Epithelial cell of esophagus (primary cell): ENCODE data around the gene VWC2.

Experiments
- DNase-seq: peaks from one replicate; pipeline ENCODE4 v3.0.0; 2010; ENCODE audit warnings: low read depth
- H3K4me3 ChIP-seq: 2 replicates; pipeline ENCODE4 v1.5.1; 2011; ENCODE audit warnings: mild to moderate bottlenecking, low read length, control low read depth
- TF ChIP-seq, protein P1 (sequence below): IDR thresholded peaks from 2 replicates; pipeline ENCODE4 v1.5.1; 2011; ENCODE audit warnings: low read depth, mild to moderate bottlenecking, low read length, control low read depth, inconsistent platforms; ENCODE audit not compliant: insufficient read depth; ENCODE audit errors: missing control alignments

VWC2 gene

DNA sequence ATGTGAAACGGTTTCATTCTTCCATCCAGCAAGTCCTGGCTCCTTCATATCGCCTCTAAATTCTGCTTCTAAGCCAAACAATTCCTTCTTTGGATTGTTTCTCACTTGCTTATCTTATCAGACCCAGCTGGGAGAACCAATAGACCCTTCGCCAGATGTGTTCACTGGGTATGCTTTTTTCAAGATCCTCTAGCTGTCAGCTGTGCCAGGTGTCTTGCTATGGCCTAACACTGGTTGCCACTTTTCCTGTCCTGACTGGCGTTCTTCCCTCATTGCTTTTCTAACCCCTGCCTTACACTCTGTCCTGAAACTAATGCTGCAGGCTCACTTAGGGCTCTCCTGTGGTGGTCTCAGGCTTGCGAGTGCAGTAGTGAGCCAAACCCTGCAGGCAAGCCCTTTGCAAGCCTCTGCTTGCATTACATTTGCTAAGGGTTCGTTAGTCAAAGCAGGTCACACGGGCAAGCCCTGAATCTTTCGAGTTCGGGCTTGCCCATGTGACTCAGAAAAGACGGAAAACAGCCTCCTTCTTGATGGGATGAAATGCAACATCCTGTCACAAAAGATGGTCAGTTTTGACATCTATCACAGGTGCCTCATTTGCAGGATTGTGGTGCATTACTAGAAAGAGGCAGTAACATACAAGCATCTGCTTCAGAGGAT is 92.8 kb downstream of the VWC2 start:
- no peak overlapping the region for H3K4me3 ChIP-seq
- TF ChIP-seq, protein P1, sequence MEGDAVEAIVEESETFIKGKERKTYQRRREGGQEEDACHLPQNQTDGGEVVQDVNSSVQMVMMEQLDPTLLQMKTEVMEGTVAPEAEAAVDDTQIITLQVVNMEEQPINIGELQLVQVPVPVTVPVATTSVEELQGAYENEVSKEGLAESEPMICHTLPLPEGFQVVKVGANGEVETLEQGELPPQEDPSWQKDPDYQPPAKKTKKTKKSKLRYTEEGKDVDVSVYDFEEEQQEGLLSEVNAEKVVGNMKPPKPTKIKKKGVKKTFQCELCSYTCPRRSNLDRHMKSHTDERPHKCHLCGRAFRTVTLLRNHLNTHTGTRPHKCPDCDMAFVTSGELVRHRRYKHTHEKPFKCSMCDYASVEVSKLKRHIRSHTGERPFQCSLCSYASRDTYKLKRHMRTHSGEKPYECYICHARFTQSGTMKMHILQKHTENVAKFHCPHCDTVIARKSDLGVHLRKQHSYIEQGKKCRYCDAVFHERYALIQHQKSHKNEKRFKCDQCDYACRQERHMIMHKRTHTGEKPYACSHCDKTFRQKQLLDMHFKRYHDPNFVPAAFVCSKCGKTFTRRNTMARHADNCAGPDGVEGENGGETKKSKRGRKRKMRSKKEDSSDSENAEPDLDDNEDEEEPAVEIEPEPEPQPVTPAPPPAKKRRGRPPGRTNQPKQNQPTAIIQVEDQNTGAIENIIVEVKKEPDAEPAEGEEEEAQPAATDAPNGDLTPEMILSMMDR, result no peak
- peak; percentile 95 for DNase-seq

DNA sequence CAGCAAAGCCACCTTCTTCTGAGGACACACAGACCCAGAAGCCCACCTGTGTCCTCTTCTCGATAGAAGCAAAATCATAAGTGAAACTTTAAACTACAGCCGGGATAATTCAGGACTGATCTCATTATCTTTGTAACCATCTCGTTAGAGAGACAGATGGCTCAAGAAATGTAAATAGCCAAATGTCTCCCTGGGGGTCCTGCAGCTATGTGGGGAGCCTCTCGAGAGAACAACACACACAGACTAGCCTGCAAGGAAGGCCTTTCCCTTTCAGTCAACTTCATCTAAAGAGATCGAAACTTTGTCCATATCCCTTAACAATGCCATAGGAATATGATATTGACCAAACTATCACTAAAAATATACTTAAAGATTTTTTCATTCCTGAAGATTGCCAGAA is 93.5 kb downstream of the VWC2 start:
- no peak overlapping the region for H3K4me3 ChIP-seq
- TF ChIP-seq, protein P1, result no peak
- DNase-seq, result no peak

DNA sequence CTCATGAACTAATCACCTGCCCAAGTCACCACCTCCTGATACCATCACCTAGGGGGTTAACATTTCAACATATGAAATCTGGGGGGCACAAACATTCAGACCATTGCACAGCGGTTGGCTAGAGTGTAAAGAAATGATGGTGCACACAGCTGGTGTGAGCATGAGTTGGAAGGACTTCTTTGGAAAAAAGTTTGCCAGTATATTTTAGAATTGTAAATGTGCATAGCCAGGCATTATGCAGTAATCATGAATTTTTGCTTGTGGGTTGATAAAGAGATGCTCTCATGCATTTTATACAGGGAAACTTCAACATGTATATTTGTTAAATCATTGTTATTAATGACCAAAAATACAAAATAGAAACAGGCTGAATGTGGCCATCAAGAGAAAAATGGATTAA is 100.0 kb downstream of the VWC2 start:
- TF ChIP-seq, protein P1, result no peak
- DNase-seq, result no peak
- H3K4me3 ChIP-seq, result no peak overlapping the region

DNA sequence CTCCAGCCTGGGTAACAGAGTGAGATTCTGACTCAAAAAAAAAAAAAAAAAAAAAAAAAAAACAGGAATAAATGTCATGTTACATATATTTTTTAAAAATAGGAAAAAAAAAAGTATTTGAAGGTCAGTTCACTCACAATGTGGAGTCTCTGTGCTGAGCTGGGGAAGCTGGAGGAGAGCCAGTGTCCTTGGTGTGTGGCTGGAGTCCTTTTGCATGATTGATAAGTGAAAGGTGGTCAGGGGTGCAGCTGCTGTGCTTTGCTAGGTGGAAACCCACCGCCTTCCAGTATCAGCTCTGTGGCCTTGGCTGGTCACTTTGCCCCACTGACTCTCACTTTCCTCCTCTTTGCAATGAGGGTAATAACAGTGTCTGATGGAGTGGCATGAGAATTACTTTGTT is 101.9 kb downstream of the VWC2 start:
- TF ChIP-seq, protein P1, result no peak
- no peak for DNase-seq
- no peak overlapping the region for H3K4me3 ChIP-seq

DNA sequence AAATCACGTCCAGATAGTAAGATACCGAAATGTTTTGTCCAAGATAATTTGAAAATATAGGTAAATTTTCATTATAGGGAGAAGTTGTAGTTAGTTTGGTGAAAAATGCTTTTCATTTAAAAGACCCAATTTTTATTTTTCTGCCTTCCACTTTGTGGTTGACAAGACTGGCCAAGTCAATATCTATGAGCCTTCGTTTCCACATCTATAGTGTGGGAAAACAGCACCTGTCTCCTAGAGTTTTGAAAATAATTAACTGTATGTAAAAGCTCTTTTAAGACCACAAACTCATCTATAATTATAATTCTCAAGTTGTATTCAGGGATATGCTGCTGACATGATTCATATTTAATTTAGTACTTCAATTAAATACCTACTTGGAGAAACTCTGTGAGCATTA is 102.8 kb downstream of the VWC2 start:
- DNase-seq, result no peak
- H3K4me3 ChIP-seq, result no peak overlapping the region
- TF ChIP-seq, protein P1, result no peak

DNA sequence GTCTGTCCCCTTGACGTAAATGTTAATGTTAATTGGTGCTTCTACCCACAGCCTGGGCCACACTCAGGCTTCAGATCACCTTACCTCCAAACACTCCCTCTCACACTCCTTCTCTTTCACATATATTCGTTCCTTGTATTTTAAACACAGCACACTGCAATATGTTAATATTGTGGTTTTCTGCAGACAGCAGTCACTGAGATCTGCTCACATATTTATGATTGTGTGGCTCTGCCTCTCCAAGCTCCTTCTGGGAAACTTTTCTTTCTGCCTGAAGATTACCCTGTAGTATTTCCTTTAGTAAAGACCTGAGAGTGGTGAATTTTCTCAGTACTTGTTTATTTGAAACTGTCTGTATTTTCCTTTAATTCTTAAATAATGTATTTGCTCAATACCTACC is 104.7 kb downstream of the VWC2 start:
- no peak overlapping the region for H3K4me3 ChIP-seq
- no peak for DNase-seq
- TF ChIP-seq, protein P1, result no peak

DNA sequence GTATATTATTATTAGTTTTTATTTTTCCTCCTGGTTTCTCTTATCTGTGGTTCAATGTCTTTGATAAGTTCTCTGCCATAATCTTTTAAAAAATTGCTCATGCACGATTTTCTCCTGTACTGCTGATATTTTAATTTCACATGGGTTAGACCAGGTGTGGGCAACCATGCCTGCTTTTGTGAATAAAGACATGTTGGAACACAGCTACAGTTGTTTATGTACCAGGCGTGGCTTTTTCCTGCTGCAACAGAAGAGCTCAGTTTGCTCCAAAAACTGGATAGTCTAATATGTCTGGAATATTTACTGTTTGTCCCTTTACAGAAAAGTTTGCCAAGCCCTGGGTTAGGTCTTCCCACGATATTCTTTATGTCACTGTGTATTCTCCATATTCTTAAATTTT is 105.2 kb downstream of the VWC2 start:
- TF ChIP-seq, protein P1, result no peak
- peak; percentile 59 for DNase-seq
- no peak overlapping the region for H3K4me3 ChIP-seq
